SH-SY5Y (cell line): Measurements from ENCODE around the gene SLC35F2.

ENCODE experiments used
- GATA2 ChIP-seq: IDR thresholded peaks from 2 replicates; pipeline ENCODE4 v1.6.1; 2011; ENCODE audit warnings: mild to moderate bottlenecking, low read depth, low read length
- GATA3 ChIP-seq: IDR thresholded peaks from 2 replicates; pipeline ENCODE4 v1.6.1; 2011; ENCODE audit warnings: low read depth, mild to moderate bottlenecking, low read length, moderate library complexity

SLC35F2 gene

DNA sequence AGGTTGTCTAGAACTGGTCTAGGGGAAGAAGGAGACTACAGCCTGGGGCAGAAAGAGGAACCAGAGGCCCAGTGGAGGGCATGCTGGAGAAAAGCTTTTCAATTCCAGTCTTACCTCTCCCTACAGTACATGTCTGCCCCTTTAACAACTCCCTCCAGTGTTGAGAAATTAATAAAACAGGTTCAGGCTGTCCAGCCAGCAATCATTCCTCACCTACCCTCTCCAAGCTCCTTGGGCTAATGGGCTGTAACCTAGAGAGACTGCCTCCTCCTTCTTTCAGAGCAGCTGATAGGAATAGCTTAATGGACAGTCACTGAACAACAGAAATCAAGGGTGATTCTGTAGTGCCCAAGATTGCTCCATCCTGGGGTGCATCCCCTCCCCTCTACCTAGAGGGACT is 8.8 kb downstream of the SLC35F2 start:
- TF ChIP-seq GATA3 = no peak
- TF ChIP-seq GATA2 = no peak

DNA sequence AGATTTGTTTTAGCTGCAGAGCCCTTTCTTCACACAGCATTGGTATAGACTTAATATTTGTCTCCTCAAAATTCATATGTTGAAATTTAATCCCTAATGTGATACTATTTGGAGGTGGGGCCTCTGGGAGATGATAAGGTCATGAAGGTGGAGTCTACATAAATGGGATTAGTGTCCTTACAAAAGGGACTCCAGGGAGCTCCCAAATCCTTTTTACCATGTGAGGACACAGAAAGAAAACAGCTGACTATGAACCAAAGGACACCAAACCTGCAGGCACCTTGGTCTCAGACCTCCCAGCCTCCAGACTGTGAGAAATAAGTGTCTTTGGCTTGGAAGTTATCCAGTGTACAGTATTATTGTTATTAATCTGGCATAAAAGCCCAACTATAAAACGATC is 10.2 kb downstream of the SLC35F2 start:
- TF ChIP-seq GATA3 = no peak
- TF ChIP-seq GATA2 = no peak

DNA sequence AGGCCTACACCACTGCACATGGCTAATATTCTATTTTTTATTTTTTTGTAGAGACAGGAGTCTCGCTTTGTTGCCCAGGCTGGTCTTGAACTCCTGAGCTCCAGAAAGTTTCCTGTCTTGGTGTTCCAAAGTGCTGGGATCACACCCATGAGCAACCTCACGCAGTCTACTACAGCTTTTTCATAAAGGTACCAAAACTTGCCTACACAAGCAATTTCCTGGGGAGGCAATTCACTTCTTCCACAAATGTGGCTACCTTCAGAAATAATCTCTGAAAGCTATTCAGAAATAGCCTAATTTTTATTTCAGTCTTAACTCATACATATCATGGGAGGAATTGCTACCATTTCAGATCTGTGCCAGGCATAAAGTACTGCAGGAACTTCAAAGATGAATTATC is 11.4 kb downstream of the SLC35F2 start:
- TF ChIP-seq GATA2 = no peak
- TF ChIP-seq GATA3 = no peak

DNA sequence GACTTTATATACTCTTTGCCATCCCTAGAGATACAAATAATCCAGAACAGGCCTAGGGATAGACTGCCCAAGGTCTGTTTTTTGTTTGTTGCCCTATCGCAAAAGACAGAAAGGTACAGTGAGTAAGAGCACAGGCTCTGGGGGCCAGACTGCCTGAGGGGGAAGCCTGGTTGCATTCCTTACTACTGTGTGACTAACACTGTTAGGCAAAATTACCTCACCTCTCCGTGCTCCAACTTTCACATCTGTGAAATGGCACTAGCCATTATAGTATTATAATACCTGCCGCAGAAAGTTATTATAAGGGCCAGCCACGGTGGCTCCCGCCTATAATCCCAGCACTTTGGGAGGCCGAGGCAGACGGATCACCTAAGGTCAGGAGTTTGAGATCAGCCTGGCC is 14.5 kb downstream of the SLC35F2 start:
- TF ChIP-seq GATA3 = no peak
- TF ChIP-seq GATA2 = no peak

DNA sequence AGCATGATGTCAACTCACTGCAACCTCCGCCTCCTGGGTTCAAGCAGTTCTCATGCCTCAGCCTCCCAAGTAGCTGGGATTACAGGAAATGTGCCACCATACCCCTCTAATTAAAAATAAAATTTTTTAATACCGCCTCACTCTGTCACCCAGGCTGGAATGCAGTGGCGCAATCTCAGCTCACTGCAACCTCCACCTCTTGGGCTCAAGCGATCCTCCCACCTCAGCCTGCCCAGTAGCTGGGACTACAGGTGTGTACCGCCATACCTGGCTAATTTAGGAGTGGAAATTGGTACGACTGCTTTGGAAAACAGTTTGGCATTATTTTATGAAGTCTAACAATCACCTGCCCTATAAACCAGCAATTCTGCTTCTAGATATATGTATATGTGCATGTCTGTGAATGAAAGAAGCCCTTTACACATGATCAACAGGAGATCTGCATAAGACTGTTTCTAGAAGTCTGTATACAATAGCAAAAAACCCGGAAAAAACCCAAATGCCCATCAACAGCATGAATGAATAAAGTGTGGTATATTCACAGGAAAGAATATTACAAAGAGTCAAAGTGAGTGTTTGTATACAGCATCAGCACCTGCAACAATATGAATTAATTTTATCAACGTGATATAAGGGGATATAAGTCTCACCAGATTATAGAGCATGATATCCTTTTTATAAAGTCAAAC is 16.0 kb downstream of the SLC35F2 start:
- TF ChIP-seq GATA3 (no peak), GATA2 (no peak)

DNA sequence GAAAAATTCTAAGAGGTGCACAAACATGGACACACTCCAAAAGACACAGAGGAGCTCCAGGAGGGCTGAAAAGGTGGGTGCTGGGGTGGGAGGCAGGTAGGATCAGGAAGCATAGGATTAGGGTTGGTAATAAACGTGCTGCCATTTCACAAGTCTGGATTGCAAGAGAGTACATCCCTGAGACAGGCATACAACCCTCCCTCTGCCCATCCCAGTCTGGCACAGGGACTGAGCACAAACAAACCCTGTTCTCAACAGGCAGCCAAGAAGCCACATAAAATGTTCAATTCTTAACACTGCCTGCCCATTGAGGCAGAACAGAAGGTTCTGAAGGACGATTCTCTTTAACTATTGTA is 18.5 kb downstream of the SLC35F2 start:
- TF ChIP-seq GATA2 (no peak), GATA3 (no peak)

DNA sequence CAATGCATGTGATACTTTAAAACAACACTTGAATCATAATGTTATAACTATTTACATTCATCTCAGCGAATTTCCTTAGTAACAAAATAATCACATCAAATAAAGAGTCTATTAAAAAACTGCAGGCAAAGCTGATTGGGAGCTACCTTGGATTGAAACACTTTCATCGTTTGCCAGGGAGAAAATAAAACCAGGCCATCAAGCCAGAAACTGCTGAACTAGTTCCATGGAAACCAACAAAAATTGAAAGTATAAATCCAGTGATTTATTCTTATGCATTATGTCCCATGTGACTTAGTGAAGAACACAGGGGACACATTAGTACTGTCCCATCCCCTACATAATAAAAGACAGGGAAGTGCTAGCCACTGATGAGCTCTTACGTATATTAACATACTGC is 21.7 kb downstream of the SLC35F2 start:
- TF ChIP-seq GATA2 = no peak
- no peak for TF ChIP-seq GATA3

DNA sequence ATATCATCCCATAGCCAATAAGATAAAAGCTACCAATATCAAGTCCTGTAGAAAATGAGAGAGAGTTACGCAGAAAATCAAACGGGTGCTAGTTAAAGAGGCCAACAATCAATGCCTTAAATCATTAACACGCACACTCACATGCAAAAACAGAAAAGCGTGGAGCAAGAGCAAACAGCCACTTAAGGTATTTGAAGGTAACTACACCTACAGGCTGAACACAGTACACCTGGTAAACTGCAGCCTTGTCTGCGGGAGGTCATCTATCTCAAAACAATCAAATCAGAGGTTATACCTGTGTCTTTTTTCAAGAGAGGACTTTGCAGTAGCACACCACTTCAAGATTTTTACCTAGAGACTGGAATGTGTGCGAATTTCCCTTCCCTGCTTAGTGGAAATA is 23.6 kb downstream of the SLC35F2 start:
- TF ChIP-seq GATA2 (no peak), GATA3 (no peak)

DNA sequence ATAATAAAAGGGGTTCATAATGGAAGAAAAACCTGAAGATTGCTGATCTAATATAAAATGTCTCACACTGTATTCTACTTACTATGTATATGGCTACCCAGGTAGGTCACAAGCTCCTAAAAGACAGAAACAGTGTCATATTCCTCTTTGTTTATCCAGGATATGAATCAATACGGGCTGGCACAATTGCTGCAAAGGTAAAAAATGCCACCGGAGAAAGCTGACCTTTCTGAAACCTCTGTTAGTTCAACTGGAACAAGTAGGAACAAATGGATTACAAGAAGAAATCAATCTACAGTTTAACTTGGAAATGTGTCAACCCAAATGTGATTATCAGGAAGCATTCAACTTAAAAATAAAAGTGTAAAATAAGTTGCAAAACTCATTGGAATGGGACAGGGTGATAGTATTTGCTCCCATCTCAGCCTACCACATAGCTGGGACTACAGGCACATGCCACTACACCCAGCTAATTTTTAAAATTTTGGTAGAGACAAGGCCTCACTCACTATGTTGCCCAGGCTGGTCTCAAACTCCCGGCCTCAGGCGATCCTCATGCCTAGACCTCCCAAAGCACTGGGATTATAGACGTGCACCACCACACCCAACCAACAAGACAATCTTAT is 27.6 kb downstream of the SLC35F2 start:
- no peak for TF ChIP-seq GATA3
- TF ChIP-seq GATA2 = no peak

DNA sequence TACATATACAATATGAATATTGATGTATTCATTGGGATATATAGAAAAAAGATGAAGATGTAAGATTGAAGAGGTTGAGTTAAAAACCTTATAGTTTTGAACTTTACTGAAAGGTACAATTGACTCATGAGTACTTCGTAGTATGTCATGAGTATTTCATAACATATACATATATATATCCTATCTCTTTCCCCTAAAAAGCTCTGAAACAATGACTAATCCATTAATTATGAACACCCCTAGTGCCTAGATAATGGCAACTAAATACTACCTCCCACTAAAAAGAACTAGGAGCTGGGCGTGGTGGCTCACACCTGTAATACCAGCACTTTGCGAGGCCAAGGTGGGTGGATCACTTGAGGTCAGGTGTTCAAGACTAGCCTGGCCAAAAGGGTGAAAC is 31.5 kb downstream of the SLC35F2 start:
- TF ChIP-seq GATA2 (no peak), GATA3 (no peak)

DNA sequence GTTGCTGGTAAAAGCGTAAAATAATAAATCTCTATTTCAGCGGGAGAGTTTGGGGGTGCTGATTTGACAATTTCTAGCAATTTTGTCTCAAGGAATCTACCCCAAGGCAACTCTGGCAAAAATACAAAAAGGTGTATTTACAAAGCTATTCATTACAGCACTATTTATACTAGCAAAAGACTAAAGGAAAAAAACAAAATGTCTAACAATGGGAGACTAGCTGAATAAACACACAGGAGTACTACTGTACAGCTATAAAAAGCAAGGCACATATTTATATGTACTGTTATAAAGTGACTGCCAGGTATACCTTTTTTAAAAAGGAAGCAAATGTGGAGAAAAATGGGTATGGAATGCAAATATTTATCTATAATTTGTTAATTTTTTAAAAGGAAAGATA is 32.7 kb downstream of the SLC35F2 start:
- TF ChIP-seq GATA2 (no peak), GATA3 (no peak)

DNA sequence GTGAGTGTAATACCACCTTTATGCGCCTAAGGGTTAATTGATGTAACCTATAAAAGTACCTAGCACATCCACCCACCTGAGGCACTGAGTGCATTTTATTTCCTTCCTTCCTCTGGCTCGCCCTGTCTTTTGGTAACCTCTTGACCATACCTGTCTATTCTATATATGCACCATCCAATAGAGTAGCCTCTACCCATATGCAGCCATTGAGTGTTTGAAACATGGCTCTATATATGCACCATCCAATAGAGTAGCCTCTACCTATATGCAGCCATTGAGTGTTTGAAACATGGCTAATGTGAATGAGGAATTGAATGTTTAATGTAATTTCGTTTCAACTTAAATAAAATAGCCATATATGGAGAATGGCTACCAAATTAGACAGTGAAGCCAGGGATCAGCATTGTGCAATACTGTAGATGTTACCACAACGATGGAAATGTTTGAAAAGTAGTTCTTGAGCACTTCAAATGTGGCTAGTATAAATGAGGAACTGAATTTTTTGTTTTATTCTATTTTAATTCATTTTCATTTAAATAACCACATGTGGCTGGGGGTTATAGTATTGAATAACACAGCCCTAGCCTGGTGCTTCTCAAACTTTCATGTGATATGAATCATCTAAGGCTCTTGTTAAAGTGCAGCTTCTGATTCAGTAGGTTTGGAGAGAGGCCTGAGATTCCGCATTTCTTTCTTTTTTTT is 33.8 kb downstream of the SLC35F2 start:
- no peak for TF ChIP-seq GATA2
- no peak for TF ChIP-seq GATA3

DNA sequence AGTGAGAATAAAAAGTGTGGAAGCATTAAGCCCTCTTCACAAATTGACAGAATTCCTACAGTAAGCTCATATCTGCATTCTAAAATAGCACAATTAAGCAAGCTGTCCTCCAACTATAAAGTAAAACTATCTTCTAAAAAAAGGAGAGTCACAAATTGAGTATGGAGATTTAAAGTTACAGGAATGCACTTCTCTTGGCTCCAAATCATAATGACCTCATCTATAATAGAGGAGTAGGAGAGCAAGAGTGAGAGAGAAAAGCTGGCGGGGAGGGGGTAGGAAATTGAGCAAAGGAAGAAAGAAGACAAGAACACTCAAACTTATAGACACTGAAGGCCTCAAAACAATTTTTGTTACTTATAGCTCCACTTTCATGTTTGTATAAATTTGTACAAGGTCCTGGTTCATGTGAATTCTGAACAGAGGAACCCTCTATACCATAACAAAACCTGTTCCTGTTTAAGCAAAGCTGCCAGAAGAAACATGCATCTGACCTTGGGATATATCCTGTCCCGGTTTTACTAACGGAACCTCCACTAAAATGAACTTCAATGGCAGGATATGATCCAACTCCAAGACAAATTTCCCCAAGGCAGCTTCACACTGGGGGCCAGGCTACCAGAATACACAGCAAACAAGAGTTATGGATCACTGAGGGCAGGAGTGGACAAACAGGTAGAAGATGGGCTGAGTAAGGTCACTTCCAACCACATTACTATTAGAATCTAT is 37.2 kb downstream of the SLC35F2 start:
- TF ChIP-seq GATA3 (no peak), GATA2 (no peak)

DNA sequence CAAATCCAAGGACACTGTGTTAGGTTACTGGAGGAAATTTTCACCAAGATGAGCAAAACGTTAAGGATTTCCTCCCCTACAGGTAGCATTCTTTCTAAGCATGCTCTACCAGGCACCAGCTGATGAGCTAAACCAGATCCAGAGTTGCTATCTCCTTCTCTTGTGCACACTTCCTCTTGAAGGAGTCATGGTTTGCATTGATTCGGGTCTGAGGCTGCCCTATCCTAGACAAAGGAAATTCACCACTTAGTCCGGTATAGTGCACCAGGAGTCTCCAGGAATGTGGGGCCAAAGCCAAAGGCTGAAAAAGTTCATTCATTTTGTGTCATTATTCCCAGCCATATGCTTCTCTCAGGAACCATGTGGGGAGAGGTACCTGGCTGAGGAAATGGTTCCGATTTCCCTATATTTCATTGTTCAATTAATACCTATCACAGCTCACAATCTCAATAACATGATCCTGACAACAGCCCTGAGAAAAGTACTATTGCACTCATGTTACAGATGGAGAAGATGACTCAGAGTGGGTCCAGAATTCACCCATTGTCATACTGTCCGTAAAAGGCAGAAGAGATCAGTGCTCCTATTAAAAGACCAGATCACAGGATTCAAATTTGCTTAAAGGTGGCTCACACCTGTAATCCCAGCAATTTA is 39.1 kb downstream of the SLC35F2 start:
- TF ChIP-seq GATA3 (no peak), GATA2 (no peak)
